Left ventricle myocardium inferior (tissue), 1 donor: ENCODE results near the gene PGM1. TPM values are rescaled to one million over a fixed set of nuclear protein-coding genes. Genes with fewer than 3 reads are reported as not detected.

Experiments used
- DNase-seq: peaks from one replicate; pipeline ENCODE4 v3.0.0-alpha.2; 2020
- H3K27ac ChIP-seq: fragments of 200-600 bp; replicated peaks from 2 replicates; pipeline ENCODE4 v1.8.0; 2021
- H3K27me3 ChIP-seq: fragments of 200-600 bp; 2 replicates; pipeline ENCODE4 v1.8.0; 2021; ENCODE audit warnings: low read depth
- H3K36me3 ChIP-seq: fragments of 200-600 bp; 2 replicates; pipeline ENCODE4 v1.8.0; 2021
- H3K4me1 ChIP-seq: fragments of 200-600 bp; 2 replicates; pipeline ENCODE4 v1.8.0; 2021
- H3K4me3 ChIP-seq: fragments of 200-600 bp; 2 replicates; pipeline ENCODE4 v1.8.0; 2021; ENCODE audit warnings: mild to moderate bottlenecking, moderate library complexity
- H3K9me3 ChIP-seq: fragments of 200-600 bp; replicated peaks from 2 replicates; pipeline ENCODE4 v1.8.0; 2021
- intact Hi-C: fragments of 100-400 bp; cut with micrococcal nuclease; formaldehyde crosslinking; loops from one replicate; pipeline ENCODE4 v1.11.0; 2022
- total RNA-seq: library from RNA; stranded (reverse); fragmentation: NEBNext Ultra II Directional; extraction: Animal tissue kit (Norgen Biotek cat#: 25700); gene quantifications from one replicate; pipeline ENCODE4 v1.2.1, GENCODE V29; 2021
- TF ChIP-seq, protein P1 (sequence below): fragments of 200-600 bp; IDR thresholded peaks from 2 replicates; pipeline ENCODE4 v1.8.0; 2021; ENCODE audit warnings: antibody characterized with exemption, mild to moderate bottlenecking, borderline replicate concordance
- donor health status: DM: no; HTN: yes; CAD: no; lungs with severe emphysema.

Gene PGM1
- total RNA-seq, 1 donor from 2014 or later, result 280 TPM

DNA sequence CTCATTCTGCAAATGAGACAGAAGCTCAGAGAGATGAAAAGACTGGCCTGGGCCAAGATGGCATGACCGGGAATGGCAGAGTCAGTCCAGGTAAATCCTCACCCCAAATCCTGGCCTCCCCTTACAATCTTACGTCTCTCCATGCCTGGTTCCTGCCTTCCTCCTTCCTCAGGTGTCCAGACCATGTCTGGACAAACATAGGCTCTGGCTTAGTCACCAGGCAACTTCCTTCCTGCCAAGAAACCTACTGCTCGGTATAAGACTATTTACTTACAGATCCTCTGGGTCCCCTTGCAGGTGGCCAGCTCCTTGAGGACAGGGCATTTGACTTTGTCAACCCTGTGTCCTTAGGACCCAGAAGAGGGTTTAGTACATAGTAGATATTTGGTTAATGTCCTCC is 111.2 kb downstream of the PGM1 start:
- H3K4me3 ChIP-seq, result no peak overlapping the region
- no peak for DNase-seq
- H3K9me3 ChIP-seq, result no peaks in the 10 kb centered on the region
- H3K36me3 ChIP-seq, result no peaks in the 10 kb centered on the region
- TF ChIP-seq, protein P1, sequence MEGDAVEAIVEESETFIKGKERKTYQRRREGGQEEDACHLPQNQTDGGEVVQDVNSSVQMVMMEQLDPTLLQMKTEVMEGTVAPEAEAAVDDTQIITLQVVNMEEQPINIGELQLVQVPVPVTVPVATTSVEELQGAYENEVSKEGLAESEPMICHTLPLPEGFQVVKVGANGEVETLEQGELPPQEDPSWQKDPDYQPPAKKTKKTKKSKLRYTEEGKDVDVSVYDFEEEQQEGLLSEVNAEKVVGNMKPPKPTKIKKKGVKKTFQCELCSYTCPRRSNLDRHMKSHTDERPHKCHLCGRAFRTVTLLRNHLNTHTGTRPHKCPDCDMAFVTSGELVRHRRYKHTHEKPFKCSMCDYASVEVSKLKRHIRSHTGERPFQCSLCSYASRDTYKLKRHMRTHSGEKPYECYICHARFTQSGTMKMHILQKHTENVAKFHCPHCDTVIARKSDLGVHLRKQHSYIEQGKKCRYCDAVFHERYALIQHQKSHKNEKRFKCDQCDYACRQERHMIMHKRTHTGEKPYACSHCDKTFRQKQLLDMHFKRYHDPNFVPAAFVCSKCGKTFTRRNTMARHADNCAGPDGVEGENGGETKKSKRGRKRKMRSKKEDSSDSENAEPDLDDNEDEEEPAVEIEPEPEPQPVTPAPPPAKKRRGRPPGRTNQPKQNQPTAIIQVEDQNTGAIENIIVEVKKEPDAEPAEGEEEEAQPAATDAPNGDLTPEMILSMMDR, result no peak
- no peak overlapping the region for H3K27ac ChIP-seq
- peaks cover 24% of the 10 kb centered on the region for H3K4me1 ChIP-seq
- no peaks in the 10 kb centered on the region for H3K27me3 ChIP-seq
- intact Hi-C loops, result no loop called here

DNA sequence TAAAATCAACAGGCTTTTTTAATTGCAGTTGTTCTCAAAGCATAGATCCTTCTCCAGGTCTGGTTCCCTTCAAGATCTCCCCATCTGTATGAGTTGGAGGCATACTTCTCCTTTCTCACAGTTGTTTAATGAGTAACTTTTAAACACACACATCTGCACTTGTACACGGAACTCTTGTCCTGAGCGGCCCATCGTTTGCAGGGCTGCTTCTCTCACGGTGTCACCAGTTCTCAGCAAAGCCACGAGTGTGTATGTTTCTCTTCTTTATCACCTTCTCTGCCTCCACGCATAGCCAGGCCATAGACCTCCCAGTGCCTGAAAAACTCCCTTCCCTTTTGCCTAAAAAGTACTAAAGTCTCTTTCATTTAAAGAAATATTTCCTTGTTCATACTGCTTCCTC is 111.9 kb downstream of the PGM1 start:
- H3K4me1 ChIP-seq, result peaks cover 18% of the 10 kb centered on the region
- TF ChIP-seq, protein P1, result no peak
- DNase-seq, result no peak
- H3K4me3 ChIP-seq, result no peak overlapping the region
- H3K27me3 ChIP-seq, result no peaks in the 10 kb centered on the region
- intact Hi-C loops, result no loop called here
- H3K9me3 ChIP-seq, result no peaks in the 10 kb centered on the region
- no peak overlapping the region for H3K27ac ChIP-seq
- H3K36me3 ChIP-seq, result no peaks in the 10 kb centered on the region

DNA sequence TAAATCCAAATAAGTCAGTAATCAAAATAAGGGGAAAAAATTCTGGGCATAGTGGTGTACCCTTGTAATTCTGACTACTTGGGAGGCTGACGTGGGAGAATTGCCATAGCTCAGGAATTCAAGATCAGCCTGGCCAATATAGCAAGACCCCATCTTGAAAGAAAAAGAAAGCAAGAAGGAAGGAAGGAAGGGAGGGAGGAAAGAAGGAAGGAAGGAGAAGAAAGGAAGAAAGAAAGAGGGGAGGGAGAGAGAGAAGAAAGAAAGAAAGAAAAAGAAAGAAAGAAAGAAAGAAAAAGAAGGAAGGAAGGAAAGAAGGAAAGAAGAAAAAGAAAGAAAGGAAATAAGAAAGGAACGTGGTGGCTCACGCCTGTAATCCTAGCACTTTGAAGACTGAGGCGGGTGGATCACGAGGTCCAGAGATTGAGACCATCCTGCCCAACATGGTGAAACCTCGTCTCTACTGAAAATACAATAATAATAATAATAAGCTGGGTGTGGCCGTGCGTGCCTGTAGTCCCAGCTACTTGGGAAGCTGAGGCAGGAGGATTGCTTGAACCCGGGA is 116.1 kb downstream of the PGM1 start:
- H3K4me3 ChIP-seq, result no peak overlapping the region
- intact Hi-C loops, result no loop called here
- no peak overlapping the region for H3K27ac ChIP-seq
- no peaks in the 10 kb centered on the region for H3K27me3 ChIP-seq
- no peaks in the 10 kb centered on the region for H3K9me3 ChIP-seq
- TF ChIP-seq, protein P1, result no peak
- DNase-seq, result no peak
- no peaks in the 10 kb centered on the region for H3K36me3 ChIP-seq
- H3K4me1 ChIP-seq, result no peaks in the 10 kb centered on the region

Other genes starting within 250 kb of the PGM1 start
- gene ALG6, start 225.8 kb upstream of the PGM1 start, total RNA-seq, result 4.0 TPM
- 10.9 TPM for gene ITGB3BP, start 70.2 kb upstream of the PGM1 start, total RNA-seq
- 8.9 TPM for gene EFCAB7, start 69.9 kb upstream of the PGM1 start, total RNA-seq
- gene ROR1, start 180.6 kb downstream of the PGM1 start, total RNA-seq, result 14.0 TPM